ENCODE data around the gene CDH5.
"Not testable (repeated sequence)": the region's sequence is repeated elsewhere in the genome, so short reads cannot be mapped to it uniquely, and the experiment has no call there.

The CDH5 gene

DNA sequence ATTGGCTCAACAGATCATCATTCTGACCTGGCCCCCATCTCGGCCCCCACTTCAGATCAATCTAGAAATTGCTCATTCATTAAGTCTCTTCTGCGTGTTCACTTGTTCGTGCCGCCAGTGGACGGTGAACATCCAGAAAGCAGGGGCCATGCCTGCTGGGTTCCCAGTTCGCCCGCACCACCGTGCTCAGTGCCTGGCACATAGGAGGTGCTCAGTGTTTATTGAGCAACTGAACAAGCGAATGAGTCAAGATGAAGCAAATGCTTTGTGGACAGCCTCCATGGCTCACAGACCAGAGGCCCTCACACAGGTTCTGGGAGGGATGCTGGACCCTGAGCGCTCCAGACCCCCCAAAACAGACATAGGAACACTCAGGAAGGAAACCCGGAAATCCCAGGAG is 74.5 kb downstream of the CDH5 start:
- no peak for DNase-seq

DNA sequence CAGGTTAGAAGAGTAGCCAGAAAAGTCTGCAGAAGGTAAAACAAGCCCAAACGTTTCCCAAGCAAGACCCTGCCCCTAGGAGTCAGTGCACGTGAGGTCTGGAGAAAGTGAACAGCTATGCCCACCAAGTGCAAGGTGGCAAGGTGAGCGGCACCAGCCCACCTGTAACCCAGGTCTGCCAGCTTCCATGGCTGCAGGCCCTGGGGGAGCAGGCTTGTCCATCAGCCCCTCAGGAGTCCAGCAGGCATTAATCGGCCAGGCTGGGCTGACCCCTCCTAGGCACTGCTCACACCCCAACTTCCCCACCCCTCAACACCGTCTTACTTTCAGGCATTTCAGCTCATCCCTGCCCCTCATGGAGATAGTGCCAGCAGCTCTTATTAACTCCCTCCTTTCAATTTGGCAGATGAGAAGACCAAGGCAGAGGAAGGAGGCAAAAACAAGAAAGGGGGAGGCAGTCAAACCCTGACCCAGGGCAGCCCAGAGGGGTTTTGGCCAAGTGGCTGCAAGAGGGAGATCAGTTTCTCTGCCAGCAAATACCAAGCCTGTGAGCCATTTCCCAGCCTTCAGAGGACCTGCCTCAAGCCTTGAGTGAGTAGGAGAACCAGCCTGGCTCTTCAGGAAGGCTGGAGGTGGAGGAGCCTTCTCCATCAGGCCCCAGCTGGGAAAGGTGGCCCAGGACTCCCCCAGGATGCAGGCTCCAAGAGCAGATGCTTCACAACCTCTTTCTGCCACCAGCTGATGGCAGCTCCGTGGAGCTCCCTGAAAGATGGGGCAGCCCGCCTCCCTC is 75.3 kb downstream of the CDH5 start:
- DNase-seq = no peak

DNA sequence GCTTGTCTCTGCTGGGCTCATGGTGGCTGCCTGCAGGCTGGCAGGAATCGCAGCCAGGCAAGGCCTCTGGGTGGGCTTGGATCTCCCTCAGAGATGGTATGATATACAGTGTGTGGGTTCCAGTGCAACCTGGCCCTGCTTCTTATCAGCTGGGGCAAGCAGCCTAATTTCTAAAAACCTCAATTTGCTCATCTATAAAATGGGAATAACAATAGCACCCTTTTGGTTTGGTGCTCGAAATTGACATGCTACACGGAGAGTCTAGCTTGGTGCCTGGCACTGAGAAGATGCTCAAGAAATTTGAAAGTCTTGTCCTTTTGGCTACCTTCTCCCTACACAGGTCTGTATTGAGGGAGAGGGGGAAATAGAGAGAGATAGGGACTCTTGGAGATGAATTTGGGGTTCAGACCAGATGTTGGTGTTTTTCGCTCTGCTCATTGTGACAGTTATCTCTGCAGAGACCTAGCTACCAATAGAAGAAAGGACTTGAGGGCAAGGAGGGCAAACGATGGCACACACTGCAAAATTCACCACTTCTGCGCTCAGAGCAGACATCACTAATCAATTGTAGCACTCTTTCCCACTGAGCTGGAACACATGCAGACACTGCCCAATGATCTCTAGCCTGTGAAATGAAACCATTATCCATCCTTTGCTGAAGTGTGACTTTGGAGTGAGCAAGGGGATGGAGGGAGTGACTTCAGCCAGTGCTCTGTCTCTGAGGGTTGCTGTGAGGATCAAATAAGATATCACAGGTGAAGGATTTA is 76.2 kb downstream of the CDH5 start:
- no peak for DNase-seq

DNA sequence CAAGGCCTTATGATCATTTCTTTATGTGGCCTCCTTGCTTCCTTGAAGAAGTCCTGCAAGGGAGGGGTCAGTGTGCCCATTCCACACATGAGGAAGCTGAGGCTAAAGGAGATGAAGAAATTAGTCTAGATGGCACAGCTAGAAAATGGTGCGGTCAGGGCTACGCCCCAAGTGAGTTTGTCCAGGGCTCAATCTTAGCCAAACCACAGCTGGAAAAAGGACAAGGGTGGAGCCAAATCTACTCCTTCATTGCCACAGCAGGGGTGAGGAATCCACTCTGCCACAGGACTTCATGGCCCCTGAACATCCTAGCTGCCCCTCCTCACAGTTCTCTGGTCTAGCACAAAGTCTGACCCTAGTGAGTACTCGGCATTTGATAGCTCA is 76.8 kb downstream of the CDH5 start:
- DNase-seq = no peak

DNA sequence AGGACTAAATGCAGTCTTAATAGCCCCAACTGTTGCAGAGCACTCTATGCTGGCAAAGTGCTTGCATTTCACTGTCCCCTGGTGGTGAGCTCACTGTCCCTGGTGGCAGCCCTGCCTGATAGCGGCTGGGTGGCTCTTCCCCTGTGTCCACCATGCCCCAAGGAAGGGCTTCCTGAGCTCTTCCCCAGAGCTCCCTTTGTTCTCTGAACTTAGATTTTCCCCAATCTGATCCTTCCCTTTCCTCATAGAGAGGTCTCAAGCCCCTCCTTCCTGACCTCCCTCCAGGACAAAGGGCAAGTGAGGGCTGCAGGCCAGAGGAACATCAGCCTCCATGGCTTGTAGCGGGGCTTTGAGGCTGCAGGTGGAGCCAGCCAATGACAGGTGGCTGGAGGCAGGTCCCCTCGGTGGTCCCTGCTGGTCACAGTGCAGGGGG is 77.6 kb downstream of the CDH5 start:
- DNase-seq = no peak

DNA sequence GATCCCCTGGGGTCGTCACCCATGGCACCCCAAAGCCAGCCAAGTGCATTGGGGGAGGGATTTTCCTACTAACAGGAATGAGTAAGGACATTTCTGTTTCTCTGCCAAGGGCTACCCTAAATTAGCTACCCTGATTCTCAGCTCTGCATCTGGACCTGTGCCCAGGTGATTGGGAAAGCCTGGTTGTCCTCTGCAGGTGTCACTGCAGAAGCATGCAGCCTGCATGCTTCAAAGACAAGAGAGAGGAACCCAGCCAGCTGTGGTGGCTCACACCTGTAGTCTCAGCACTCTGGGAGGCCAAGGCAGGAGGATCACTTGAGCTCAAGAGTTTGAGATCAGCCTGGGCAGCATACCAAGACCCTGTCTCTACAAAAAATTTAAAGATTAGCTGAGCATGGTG is 80.2 kb downstream of the CDH5 start:
- DNase-seq = no peak

DNA sequence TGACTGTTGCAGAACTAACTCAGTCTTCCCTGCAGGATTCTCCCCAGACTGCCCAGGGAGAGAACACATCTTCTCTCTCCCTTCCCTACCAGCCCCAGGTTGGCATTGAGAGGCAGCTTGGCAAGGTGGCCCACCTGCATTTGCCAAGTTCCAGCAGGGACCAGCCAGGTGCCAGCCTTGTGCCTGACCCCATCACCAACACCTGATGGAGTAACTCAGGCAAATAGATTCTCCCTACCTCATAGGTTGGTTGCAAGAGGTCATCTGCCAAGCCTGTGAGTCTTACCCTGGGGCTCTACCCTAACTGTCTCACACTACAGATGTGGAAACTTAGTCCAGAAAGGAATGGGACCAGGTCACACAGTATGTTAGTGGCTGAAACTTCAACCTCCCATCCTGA is 81.0 kb downstream of the CDH5 start:
- DNase-seq = no peak

DNA sequence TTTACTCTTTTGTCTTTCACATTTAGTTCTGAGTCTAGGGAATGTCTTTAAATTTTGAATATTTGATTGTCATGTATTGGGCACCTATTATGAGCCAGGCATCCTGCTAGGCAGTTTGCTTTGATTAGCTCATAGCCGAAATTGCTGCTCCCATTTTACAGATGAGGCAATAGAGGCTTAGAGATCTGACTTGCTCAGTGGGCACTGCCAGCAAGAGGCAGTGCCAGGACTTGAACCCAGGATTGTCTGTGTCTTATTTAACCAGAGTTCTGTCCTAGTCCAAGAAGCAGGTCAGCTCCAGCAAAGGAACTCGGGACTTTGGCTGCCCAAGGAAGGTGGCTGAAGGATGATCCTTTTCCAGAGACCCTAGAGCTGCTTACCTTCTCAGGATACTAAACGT is 85.1 kb downstream of the CDH5 start:
- DNase-seq = no peak

DNA sequence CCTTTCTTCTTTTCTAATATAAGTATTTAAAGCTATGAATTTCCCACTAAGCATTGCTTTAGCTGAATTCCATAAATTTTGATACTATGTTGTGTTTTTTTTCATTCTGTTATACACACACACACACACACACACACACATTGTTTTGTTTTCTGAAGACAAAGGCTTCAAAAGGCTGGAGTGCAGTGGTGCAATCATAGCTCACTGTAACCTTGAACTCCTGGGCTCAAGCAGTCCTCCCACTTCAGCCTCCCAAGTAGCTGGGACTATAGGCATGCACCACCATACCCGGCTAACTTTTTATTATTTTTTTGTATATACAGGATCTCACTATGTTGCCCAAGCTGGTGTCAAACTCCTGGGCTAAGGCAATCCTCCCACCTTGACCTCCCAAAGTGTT is 86.7 kb downstream of the CDH5 start:
- DNase-seq = not testable (repeated sequence)

Measured in NCI-H2081 treated with DMSO at 0.1 percent for 48 hours (cell line).